HepG2 (cell line): ENCODE measurements around the gene LYPLA2. TPM values are rescaled to one million over a fixed set of nuclear protein-coding genes. Genes with fewer than 3 reads are reported as not detected.

Source experiments
- ARHGAP35 ChIP-seq: sonication (generic); formaldehyde crosslinking; IDR thresholded peaks from 2 replicates; pipeline ENCODE4 v1.9.0; 2022; ENCODE audit warnings: mild to moderate bottlenecking, inconsistent platforms, moderate library complexity, missing genetic modification reagents, borderline replicate concordance
- BRCA1 ChIP-seq: sonication (generic); formaldehyde crosslinking; IDR thresholded peaks from 2 replicates; pipeline ENCODE4 v1.4.0; 2020; ENCODE audit warnings: missing genetic modification reagents
- FIP1L1 ChIP-seq: fragments of 200-400 bp; formaldehyde crosslinking; IDR thresholded peaks from 2 replicates; pipeline ENCODE4 v1.6.1; 2018; ENCODE audit warnings: low read depth, mild to moderate bottlenecking, low read length, moderate library complexity, borderline replicate concordance; ENCODE audit not compliant: insufficient read depth
- KLF12 ChIP-seq: sonication (generic); formaldehyde crosslinking; IDR thresholded peaks from 2 replicates; pipeline ENCODE4 v1.4.0; 2020; ENCODE audit warnings: missing genetic modification reagents, borderline replicate concordance
- MED13 ChIP-seq: sonication (generic); formaldehyde crosslinking; IDR thresholded peaks from 2 replicates; pipeline ENCODE4 v1.5.0; 2020; ENCODE audit warnings: missing genetic modification reagents
- MEF2D ChIP-seq: sonication (generic); formaldehyde crosslinking; IDR thresholded peaks from 2 replicates; pipeline ENCODE4 v1.5.1; 2020; ENCODE audit warnings: mild to moderate bottlenecking, missing genetic modification reagents
- MYNN ChIP-seq: sonication (generic); formaldehyde crosslinking; IDR thresholded peaks from 2 replicates; pipeline ENCODE4 v1.4.0; 2020; ENCODE audit warnings: mild to moderate bottlenecking, low read depth, missing genetic modification reagents
- NFIC ChIP-seq: IDR thresholded peaks from 2 replicates; pipeline ENCODE4 v1.6.1; 2012; ENCODE audit warnings: mild to moderate bottlenecking, low read length, inconsistent platforms
- SNAPC2 ChIP-seq: sonication (generic); formaldehyde crosslinking; IDR thresholded peaks from 2 replicates; pipeline ENCODE4 v1.8.1; 2022; ENCODE audit warnings: mild to moderate bottlenecking, missing genetic modification reagents
- TARDBP ChIP-seq: sonication (generic); formaldehyde crosslinking; IDR thresholded peaks from 2 replicates; pipeline ENCODE4 v1.8.0; 2022; ENCODE audit warnings: mild to moderate bottlenecking, missing genetic modification reagents
- UBTF ChIP-seq: sonication (generic); formaldehyde crosslinking; IDR thresholded peaks from 2 replicates; pipeline ENCODE4 v1.4.0; 2020; ENCODE audit warnings: mild to moderate bottlenecking, missing genetic modification reagents
- XBP1 ChIP-seq: sonication (generic); formaldehyde crosslinking; IDR thresholded peaks from 2 replicates; pipeline ENCODE4 v1.5.0; 2020; ENCODE audit warnings: missing genetic modification reagents
- ZNF18 ChIP-seq: sonication (generic); formaldehyde crosslinking; IDR thresholded peaks from 2 replicates; pipeline ENCODE4 v1.8.0; 2022; ENCODE audit warnings: mild to moderate bottlenecking, missing genetic modification reagents; ENCODE audit not compliant: insufficient replicate concordance
- ZNF367 ChIP-seq: sonication (generic); formaldehyde crosslinking; IDR thresholded peaks from 2 replicates; pipeline ENCODE4 v1.4.0; 2020; ENCODE audit warnings: missing genetic modification reagents, borderline replicate concordance
- ZNF670 ChIP-seq: sonication (generic); formaldehyde crosslinking; IDR thresholded peaks from 2 replicates; pipeline ENCODE4 v1.8.0; 2022; ENCODE audit warnings: mild to moderate bottlenecking, missing genetic modification reagents, borderline replicate concordance
- ZNF687 ChIP-seq: sonication (generic); formaldehyde crosslinking; IDR thresholded peaks from 2 replicates; pipeline ENCODE4 v1.5.1; 2020; ENCODE audit warnings: mild to moderate bottlenecking, missing genetic modification reagents, moderate library complexity
- ZNF709 ChIP-seq: sonication (generic); formaldehyde crosslinking; IDR thresholded peaks from 2 replicates; pipeline ENCODE4 v1.5.0; 2020; ENCODE audit warnings: mild to moderate bottlenecking, missing genetic modification reagents
- ZNF784 ChIP-seq: sonication (generic); formaldehyde crosslinking; IDR thresholded peaks from 2 replicates; pipeline ENCODE4 v1.5.1; 2020; ENCODE audit warnings: missing genetic modification reagents, mild to moderate bottlenecking, borderline replicate concordance
- ZNF841 ChIP-seq: sonication (generic); formaldehyde crosslinking; IDR thresholded peaks from 2 replicates; pipeline ENCODE4 v1.8.1; 2023; ENCODE audit warnings: missing genetic modification reagents, borderline replicate concordance
- polyA plus RNA-seq, 8 experiments: library from polyadenylated mRNA; depleted of rRNA in 3 of 8; stranded (reverse) in 7 of 8; unstranded in 1 of 8; fragments of >200 nt; fragmentation: Illumina TruSeq in 4 of 8; extraction: Trizol in 4 of 8; gene quantifications; 2 replicates each; pipeline versions ENCODE4 v1.2.1 to v1.2.3, GENCODE V29; 2011 to 2016; ENCODE audit warnings: low read depth in 4 of 8, missing spikeins in 1 of 8, mixed read lengths in 1 of 8; ENCODE audit not compliant: insufficient read depth in 1 of 8
- total RNA-seq, 5 experiments: library from RNA; depleted of rRNA; stranded (reverse); fragments of >200 nt; fragmentation: Illumina TruSeq; extraction: Trizol; gene quantifications; 2 replicates each; pipeline ENCODE4 v1.2.3, GENCODE V29; 2016; ENCODE audit warnings: low read depth in 1 of 5

The LYPLA2 gene
- total and polyA plus RNA-seq, 2 of the 13 experiments (the other 11 are each of a cell fraction or from before 2014, with no cell fraction given), result 72.1 to 73.2 TPM

GRCh38 chr1:23799570-23800399 lies 8.8 kb downstream of the LYPLA2 start (continued):
- TF ChIP-seq FIP1L1 (no peak), MEF2D (CRISPR knock-in tag) (no peak), ZNF784 (no peak), MED13 (0 out of 2 replicates have a peak, but pooled peaks have one; percentile 69), ZNF367 (CRISPR knock-in tag) (no peak), UBTF (CRISPR knock-in tag) (no peak), MYNN (CRISPR knock-in tag) (no peak), SNAPC2 (peak; percentile 12; the same call in 1 of the 2 replicates), NFIC (no peak), BRCA1 (CRISPR knock-in tag) (no peak; the same call in 1 of the 2 replicates), ZNF18 (peak; percentile 5), KLF12 (CRISPR knock-in tag) (no peak), XBP1 (no peak), ZNF687 (CRISPR knock-in tag) (peak; percentile 83), ZNF670 (CRISPR knock-in tag) (no peak), ZNF709 (CRISPR knock-in tag) (no peak; the same call in 1 of the 2 replicates), ARHGAP35 (CRISPR knock-in tag) (no peak), ZNF841 (CRISPR knock-in tag) (no peak), TARDBP (CRISPR knock-in tag) (peak; percentile 7; the same call in 1 of the 2 replicates)
